Stomach (tissue), 4 donors: Measurements from ENCODE around the gene TLCD3A.

Experiments used
- EP300 ChIP-seq: sonication (generic); formaldehyde crosslinking; IDR thresholded peaks from one replicate; pipeline ENCODE4 v1.6.1; 2017; ENCODE audit warnings: antibody characterized with exemption
- POLR2A ChIP-seq, 4 donors: fragments of 450-650 bp; IDR thresholded peaks; one replicate each; pipeline ENCODE4 v1.6.1; 2016; ENCODE audit warnings: antibody characterized with exemption in 4 of 4, control low read depth in 2 of 4, mild to moderate bottlenecking in 1 of 4, moderate library complexity in 1 of 4
- POLR2AphosphoS5 ChIP-seq, 3 donors: sonication (generic); formaldehyde crosslinking; IDR thresholded peaks; one replicate each; pipeline ENCODE4 v1.6.1; 2016; ENCODE audit warnings: antibody characterized with exemption in 3 of 3
- TF ChIP-seq, protein P1 (sequence below), 7 experiments: fragments of 450-650 bp in 4 of 7; fragments of 200-600 bp in 3 of 7; sonication (generic) in 3 of 7; IDR thresholded peaks; one replicate each; pipeline ENCODE4 v1.5.1; 2016 to 2019; ENCODE audit warnings: antibody characterized with exemption in 7 of 7, control low read depth in 2 of 7, mild to moderate bottlenecking in 1 of 7

DNA sequence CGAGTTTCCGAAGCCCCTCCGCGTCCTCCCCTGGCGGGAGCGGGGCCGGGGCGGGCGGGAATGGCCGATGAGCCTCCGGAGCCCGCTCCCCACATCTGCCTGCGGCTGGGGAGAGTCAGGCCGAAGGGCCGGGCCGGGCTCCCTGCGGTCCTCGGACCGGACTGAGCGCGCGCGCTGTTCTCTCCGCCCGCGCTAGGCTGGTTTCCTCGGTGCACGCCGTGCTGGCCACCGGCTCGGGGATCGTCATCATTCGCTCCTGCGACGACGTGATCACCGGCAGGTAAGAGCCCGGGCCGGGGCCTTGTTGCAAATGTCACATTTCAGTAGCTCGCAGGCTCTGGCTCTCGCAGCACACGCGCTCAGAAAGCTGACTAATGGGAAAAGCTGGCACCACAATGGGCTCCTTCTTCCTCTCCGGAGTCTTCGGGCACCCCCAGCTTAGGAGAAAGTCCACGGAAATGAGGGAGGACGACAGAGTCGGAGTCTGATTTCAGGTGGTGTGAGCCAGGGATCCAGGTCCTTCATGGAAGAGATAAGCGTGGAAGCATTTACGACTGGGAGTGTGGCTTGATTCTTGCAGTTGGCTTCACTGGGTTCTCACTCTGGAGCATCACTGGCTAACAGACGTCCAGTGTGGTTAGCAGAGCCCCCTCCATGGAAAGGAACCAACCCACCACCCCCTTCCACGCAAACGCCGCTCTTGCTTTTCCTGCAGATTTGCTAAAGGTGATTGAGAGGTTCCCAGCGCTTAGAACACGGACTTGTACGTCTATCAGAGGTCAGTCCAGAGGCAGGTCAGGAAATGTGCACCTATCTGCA, 715 bp downstream of the TLCD3A start:
- TF ChIP-seq, protein P1, sequence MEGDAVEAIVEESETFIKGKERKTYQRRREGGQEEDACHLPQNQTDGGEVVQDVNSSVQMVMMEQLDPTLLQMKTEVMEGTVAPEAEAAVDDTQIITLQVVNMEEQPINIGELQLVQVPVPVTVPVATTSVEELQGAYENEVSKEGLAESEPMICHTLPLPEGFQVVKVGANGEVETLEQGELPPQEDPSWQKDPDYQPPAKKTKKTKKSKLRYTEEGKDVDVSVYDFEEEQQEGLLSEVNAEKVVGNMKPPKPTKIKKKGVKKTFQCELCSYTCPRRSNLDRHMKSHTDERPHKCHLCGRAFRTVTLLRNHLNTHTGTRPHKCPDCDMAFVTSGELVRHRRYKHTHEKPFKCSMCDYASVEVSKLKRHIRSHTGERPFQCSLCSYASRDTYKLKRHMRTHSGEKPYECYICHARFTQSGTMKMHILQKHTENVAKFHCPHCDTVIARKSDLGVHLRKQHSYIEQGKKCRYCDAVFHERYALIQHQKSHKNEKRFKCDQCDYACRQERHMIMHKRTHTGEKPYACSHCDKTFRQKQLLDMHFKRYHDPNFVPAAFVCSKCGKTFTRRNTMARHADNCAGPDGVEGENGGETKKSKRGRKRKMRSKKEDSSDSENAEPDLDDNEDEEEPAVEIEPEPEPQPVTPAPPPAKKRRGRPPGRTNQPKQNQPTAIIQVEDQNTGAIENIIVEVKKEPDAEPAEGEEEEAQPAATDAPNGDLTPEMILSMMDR (IDR thresholded peaks at IDR 0.05) = no peak
- no peak for TF ChIP-seq POLR2A (IDR thresholded peaks at IDR 0.05)
- TF ChIP-seq POLR2AphosphoS5 (IDR thresholded peaks at IDR 0.05) = no peak
- TF ChIP-seq EP300 = no peak
